ENCODE data around the gene ARSI.
A peak's percentile ranks its signal among the peaks of the same experiment; 100 is the strongest.

ARSI gene

GRCh38 chr5:150305557-150305956 lies 2.9 kb upstream of the ARSI start:
- DNase-seq, result no peak

- no peak for DNase-seq
These were observed 2.4 kb upstream of the ARSI start for GRCh38 chr5:150305095-150305494.

- DNase-seq, result no peak
These were observed 1.9 kb upstream of the ARSI start for GRCh38 chr5:150304481-150305081.

GRCh38 chr5:150303660-150304386 lies 1.1 kb upstream of the ARSI start:
- no peak for DNase-seq

GRCh38 chr5:150303070-150303615 lies 438 bp upstream of the ARSI start:
- DNase-seq, result no peak

GRCh38 chr5:150301901-150302300 lies 804 bp downstream of the ARSI start:
- no peak for DNase-seq

- DNase-seq, result no peak
These were observed 1.6 kb downstream of the ARSI start for GRCh38 chr5:150301170-150301505.

GRCh38 chr5:150300496-150301169 lies 2.1 kb downstream of the ARSI start:
- DNase-seq, result no peak

- no peak for DNase-seq
These were observed 3.0 kb downstream of the ARSI start for GRCh38 chr5:150299571-150300327.

- DNase-seq, result no peak
These were observed 3.8 kb downstream of the ARSI start for GRCh38 chr5:150298701-150299451.

GRCh38 chr5:150297934-150298595 lies 4.6 kb downstream of the ARSI start:
- no peak for DNase-seq

- no peak for DNase-seq
These were observed 5.3 kb downstream of the ARSI start for GRCh38 chr5:150297236-150297890.

GRCh38 chr5:150296496-150296895 lies 6.2 kb downstream of the ARSI start:
- no peak for DNase-seq

GRCh38 chr5:150295741-150296486 lies 6.8 kb downstream of the ARSI start:
- no peak for DNase-seq

- peak; percentile 51 for DNase-seq
These were observed 7.5 kb downstream of the ARSI start for GRCh38 chr5:150295172-150295634.

- no peak for DNase-seq
These were observed 8.1 kb downstream of the ARSI start for GRCh38 chr5:150294551-150295071.

- no peak for DNase-seq
These were observed 9.4 kb downstream of the ARSI start for GRCh38 chr5:150293091-150293941.

- no peak for DNase-seq
These were observed 11.0 kb downstream of the ARSI start for GRCh38 chr5:150291388-150292385.

Measured in NCI-H510A treated with DMSO at 0.1 percent for 48 hours (cell line).